Rectal smooth muscle tissue (tissue), 1 donor: Measurements from ENCODE around the gene COL20A1.

Source experiments
- H3K27ac ChIP-seq: one replicate; pipeline ENCODE4 v1.7.0; 2013; ENCODE audit warnings: low read depth, low read length, inconsistent platforms
- H3K27me3 ChIP-seq: one replicate; pipeline ENCODE4 v1.7.0; 2013; ENCODE audit warnings: low read length; ENCODE audit not compliant: control insufficient read depth, insufficient read depth
- H3K36me3 ChIP-seq: one replicate; pipeline ENCODE4 v1.7.0; 2013; ENCODE audit warnings: low read length; ENCODE audit not compliant: control insufficient read depth, insufficient read depth
- H3K4me1 ChIP-seq: one replicate; pipeline ENCODE4 v1.7.0; 2013; ENCODE audit warnings: low read length; ENCODE audit not compliant: control insufficient read depth, insufficient read depth
- H3K4me3 ChIP-seq: one replicate; pipeline ENCODE4 v1.7.0; 2013; ENCODE audit warnings: low read length
- H3K9ac ChIP-seq: one replicate; pipeline ENCODE4 v1.7.0; 2013; ENCODE audit warnings: low read length

Gene COL20A1

DNA sequence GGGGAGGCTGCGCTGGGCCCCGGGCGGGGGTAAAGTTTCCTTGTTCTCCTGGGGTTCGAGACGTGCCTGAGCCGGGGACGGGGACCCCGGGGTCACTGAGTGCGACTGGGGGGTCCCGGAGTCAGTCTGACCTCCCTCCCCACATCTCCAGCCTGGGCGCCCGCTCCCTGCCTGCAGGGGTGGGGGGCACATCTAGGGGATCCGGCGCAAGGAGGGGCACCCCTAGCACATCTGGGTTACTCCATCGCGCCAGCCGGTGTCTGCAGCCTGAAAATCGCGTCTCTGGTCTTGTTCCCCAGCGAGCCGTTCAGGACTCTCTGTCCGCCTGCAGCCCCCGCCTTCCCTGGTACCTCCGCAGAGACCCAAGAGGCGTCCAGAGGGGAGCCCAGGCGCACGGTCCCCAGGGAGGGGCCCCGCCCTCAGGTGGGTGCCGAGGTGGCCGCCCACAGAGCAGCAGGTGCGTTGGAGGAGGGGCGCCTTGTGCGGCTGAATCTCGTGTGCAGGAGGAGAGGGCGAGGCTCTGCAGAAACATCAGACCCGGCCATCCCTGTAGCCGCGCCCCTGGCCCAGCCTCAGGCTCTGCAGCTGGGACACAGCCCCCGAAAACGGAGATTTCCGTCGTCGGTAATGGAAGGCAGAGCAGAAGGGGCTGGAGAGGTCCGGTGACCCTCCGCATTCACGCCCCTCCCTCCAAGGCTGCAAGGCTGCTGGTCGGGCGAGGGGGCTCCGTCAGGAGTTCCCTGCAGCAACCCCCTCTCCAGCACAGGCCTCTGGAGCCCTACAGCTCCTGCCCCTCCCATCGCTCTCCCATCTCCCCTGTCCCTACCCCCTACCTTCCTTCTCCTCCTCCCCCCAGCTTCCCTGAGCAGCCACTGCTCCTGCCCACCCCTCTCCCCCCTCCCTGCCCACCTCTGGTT is 68.8 kb downstream of the COL20A1 start:
- Histone ChIP-seq H3K4me3 (no peak overlapping the region), H3K27me3 (peaks cover 20% of the 10 kb centered on the region), H3K36me3 (no peaks in the 10 kb centered on the region), H3K27ac (no peak overlapping the region), H3K4me1 (no peaks in the 10 kb centered on the region), H3K9ac (no peak overlapping the region)

- Histone ChIP-seq H3K9ac (no peak overlapping the region), H3K27me3 (peaks cover 20% of the 10 kb centered on the region)
These were observed 69.5 kb downstream of the COL20A1 start for GRCh38 chr20:63362436-63363009.

GRCh38 chr20:63363013-63363957 is 70.3 kb downstream of the COL20A1 start:
- peaks cover 20% of the 10 kb centered on the region for H3K27me3 ChIP-seq

More at GRCh38 chr20:63362436-63363009, 69.5 kb downstream of the COL20A1 start:
- no peak overlapping the region for H3K27ac ChIP-seq
- H3K4me1 ChIP-seq, result no peaks in the 10 kb centered on the region
- H3K4me3 ChIP-seq, result no peak overlapping the region
- H3K36me3 ChIP-seq, result no peaks in the 10 kb centered on the region

GRCh38 chr20:63363981-63364561 is 71.1 kb downstream of the COL20A1 start:
- H3K4me1 ChIP-seq, result no peaks in the 10 kb centered on the region
- H3K9ac ChIP-seq, result no peak overlapping the region
- H3K4me3 ChIP-seq, result no peak overlapping the region
- H3K27ac ChIP-seq, result no peak overlapping the region
- H3K36me3 ChIP-seq, result no peaks in the 10 kb centered on the region
- H3K27me3 ChIP-seq, result peaks cover 20% of the 10 kb centered on the region

More at GRCh38 chr20:63363013-63363957, 70.3 kb downstream of the COL20A1 start:
- H3K27ac ChIP-seq, result no peak overlapping the region
- no peak overlapping the region for H3K9ac ChIP-seq
- no peaks in the 10 kb centered on the region for H3K36me3 ChIP-seq
- H3K4me1 ChIP-seq, result no peaks in the 10 kb centered on the region
- no peak overlapping the region for H3K4me3 ChIP-seq

- no peaks in the 10 kb centered on the region for H3K36me3 ChIP-seq
- H3K27me3 ChIP-seq, result peaks cover 17% of the 10 kb centered on the region
- H3K4me1 ChIP-seq, result no peaks in the 10 kb centered on the region
- H3K9ac ChIP-seq, result no peak overlapping the region
- no peak overlapping the region for H3K27ac ChIP-seq
- H3K4me3 ChIP-seq, result no peak overlapping the region
These were observed 72.0 kb downstream of the COL20A1 start for GRCh38 chr20:63364801-63365585.

- no peak overlapping the region for H3K27ac ChIP-seq
- H3K4me3 ChIP-seq, result no peak overlapping the region
- no peaks in the 10 kb centered on the region for H3K36me3 ChIP-seq
- no peaks in the 10 kb centered on the region for H3K4me1 ChIP-seq
- H3K27me3 ChIP-seq, result peaks cover 11% of the 10 kb centered on the region
- no peak overlapping the region for H3K9ac ChIP-seq
These were observed 72.8 kb downstream of the COL20A1 start for GRCh38 chr20:63365601-63366389.

- peaks cover 11% of the 10 kb centered on the region for H3K27me3 ChIP-seq
- no peaks in the 10 kb centered on the region for H3K36me3 ChIP-seq
- no peaks in the 10 kb centered on the region for H3K4me1 ChIP-seq
- H3K9ac ChIP-seq, result no peak overlapping the region
- no peak overlapping the region for H3K4me3 ChIP-seq
- no peak overlapping the region for H3K27ac ChIP-seq
These were observed 73.7 kb downstream of the COL20A1 start for GRCh38 chr20:63366390-63367365.

- H3K36me3 ChIP-seq, result no peaks in the 10 kb centered on the region
- no peak overlapping the region for H3K27ac ChIP-seq
- no peak overlapping the region for H3K4me3 ChIP-seq
- H3K4me1 ChIP-seq, result no peaks in the 10 kb centered on the region
- peaks cover 11% of the 10 kb centered on the region for H3K27me3 ChIP-seq
- no peak overlapping the region for H3K9ac ChIP-seq
These were observed 74.6 kb downstream of the COL20A1 start for GRCh38 chr20:63367446-63368055.

GRCh38 chr20:63368151-63368550 is 75.2 kb downstream of the COL20A1 start:
- Histone ChIP-seq H3K27ac (no peak overlapping the region), H3K4me3 (no peak overlapping the region), H3K9ac (no peak overlapping the region), H3K4me1 (no peaks in the 10 kb centered on the region), H3K27me3 (peaks cover 7% of the 10 kb centered on the region), H3K36me3 (no peaks in the 10 kb centered on the region)

GRCh38 chr20:63369024-63369530 is 76.1 kb downstream of the COL20A1 start:
- no peaks in the 10 kb centered on the region for H3K4me1 ChIP-seq
- H3K36me3 ChIP-seq, result no peaks in the 10 kb centered on the region
- no peak overlapping the region for H3K4me3 ChIP-seq
- H3K27ac ChIP-seq, result no peak overlapping the region
- H3K27me3 ChIP-seq, result peaks cover 4% of the 10 kb centered on the region
- no peak overlapping the region for H3K9ac ChIP-seq
